ENCODE results near the gene REEP3. TPM values are rescaled to one million over a fixed set of nuclear protein-coding genes. Genes with fewer than 3 reads are reported as not detected.

REEP3 gene
- total RNA-seq, 1 donor from 2014 or later, result 58.6 TPM

DNA sequence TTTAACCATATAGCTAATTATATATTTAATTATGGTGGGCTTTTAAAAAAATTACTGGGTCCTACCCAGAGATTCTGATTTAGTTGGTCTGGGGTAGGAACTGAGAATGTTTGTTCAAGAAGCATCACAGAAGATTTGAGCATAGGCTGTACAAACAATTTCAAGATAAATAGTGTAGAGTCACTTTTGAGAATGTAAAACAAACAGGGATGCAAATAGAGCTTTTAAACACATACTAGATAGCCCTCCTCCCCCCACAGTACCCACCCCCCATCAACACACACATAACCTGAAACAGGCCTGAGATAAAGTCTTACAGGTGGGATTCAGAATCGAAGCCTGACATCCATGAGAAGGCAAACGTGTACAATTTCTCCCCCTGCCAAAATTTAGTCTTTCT, 15.6 kb upstream of the REEP3 start:
- no peak for DNase-seq (ENCODE audit: low spot score)

DNA sequence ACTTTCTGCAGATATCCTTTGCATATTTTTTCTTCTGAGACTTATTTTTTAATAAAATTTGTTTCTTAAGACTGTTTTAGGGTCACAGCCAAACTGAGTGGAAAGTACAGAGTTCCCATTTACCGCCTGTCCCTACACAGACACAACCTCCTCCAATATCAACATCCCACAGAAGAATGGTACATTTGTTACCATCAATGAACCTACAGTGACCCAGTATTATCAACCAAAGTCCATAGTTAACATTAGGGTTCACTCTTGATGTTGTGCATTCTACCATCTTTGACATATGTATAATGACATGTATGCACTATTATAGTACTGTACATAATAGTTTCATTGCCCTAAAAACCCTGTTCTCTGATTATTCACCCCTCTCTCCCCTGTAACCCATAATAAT, 14.6 kb upstream of the REEP3 start:
- DNase-seq (ENCODE audit: low spot score), result no peak

GRCh38 chr10:63515002-63515763, 6.0 kb upstream of the REEP3 start:
- DNase-seq (ENCODE audit: low spot score), result no peak

GRCh38 chr10:63516207-63516606, 5.0 kb upstream of the REEP3 start:
- no peak for DNase-seq (ENCODE audit: low spot score)

- no peak for DNase-seq (ENCODE audit: low spot score)
Observed at GRCh38 chr10:63518690-63519288, 2.4 kb upstream of the REEP3 start.

- no peak for DNase-seq (ENCODE audit: low spot score)
Observed at GRCh38 chr10:63521416-63522276, 445 bp downstream of the REEP3 start.

DNA sequence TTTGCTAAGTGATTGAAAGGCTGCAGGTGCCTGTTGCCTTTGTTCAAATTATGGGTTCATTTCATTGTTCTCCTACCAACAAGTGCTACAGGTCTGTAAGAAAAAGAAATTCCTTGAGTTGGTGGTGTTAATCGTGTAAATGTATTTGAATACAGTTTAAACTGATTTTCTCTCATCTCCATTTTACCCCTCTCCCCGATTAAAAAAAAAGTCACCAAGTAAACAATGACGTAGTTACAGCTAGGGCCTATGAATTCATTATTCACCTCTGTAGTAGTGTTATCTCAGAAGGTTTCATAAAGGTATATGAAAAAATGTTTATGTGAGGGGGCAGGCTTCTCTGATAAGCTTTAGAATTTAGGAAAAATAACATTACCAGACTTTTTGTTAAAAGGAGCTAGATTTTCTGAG, 1.1 kb downstream of the REEP3 start:
- DNase-seq (ENCODE audit: low spot score), result no peak

DNA sequence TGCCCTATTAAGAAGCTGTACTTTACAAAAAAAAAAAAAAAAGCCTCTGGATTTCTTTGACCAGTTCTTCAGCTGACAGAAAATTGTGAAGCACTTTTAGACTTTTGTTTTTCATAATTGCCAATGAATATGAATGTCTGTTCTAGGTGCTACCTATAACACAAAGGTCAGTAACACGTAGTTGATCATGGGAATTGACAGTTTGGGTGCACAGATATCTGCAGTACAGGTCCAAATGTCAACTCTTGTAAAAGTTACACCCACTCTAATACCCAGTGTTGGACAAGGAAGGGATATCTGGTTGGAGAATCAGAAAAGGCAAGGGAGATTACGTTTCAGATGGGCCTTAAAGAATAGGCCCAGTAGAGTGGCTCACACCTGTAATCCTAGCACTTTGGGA, 1.8 kb downstream of the REEP3 start:
- DNase-seq (ENCODE audit: low spot score), result no peak

DNA sequence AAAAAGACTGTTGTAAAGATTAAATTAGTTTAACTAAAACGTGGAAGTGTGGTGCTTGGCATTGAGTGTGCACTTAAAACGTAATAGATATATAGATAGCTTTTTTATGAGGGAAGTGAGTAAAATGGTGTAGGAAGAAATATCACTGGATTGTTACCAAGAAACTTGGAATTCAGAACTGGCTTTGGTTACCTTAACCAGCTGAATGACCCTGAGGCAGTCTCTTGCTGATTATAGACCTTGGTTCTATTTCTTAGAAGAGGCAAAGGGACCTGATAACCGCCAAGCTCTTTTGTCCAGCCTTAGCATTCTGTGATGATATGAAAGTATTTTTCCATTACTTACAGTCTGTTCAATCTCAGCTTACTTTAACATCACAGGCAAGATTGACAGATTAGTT, 3.8 kb downstream of the REEP3 start:
- DNase-seq (ENCODE audit: low spot score), result no peak

DNA sequence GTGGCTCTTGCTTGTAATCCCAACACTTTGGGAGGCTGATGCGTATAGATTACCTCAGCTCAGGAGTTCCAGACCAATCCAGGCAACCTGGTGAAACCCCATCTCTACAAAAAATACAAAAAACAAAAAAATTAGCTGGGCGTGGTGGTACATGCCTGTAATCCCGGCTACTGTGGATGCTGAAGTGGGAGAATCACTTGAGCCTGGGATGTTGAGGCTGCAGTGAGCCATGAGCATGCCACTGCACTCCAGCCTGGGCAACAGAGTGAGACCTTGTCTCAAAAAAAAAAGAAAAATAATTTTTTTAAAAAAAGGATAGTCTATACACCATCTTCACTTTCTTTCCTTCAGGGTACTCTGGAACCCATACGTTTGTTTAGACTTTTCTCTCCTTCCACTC, 6.2 kb downstream of the REEP3 start:
- DNase-seq (ENCODE audit: low spot score), result no peak

GRCh38 chr10:63528084-63528744, 7.0 kb downstream of the REEP3 start:
- no peak for DNase-seq (ENCODE audit: low spot score)

DNA sequence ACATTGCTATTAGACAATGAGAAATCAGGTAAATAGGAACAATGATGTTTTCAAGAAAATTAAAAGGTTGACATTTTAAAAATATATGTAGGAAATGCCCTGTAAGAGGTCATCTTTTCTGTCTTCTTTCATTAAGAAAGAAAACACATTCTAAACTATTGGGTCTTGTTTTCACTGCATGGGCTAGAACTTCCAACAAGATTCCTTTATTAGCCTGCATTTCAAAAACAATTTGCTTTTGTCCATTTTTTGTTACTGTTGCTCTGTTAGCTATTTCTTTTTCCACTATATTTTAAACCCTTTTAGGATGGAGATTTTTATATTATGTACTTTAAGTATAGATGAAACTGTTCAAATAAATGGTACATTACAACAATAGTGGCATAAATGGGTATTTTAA, 9.2 kb downstream of the REEP3 start:
- no peak for DNase-seq (ENCODE audit: low spot score)

DNA sequence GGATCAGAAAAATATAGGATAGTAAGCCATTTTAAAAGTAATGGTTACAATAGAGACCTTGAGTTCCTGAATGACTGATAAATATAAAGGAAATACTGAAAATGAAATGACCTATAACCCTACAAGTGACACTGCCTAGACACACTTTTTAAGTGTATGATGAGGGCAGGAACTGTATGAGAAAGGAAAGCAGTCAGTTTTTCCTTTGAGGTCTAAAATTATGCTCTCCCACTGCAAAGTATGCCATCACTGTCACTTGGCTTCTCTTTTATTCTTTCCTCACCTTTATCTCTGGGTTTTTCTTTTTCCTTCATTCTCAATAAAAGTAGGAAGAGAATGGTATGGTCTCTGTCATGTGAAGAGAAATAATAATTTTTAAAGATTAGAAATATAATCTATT, 13.5 kb downstream of the REEP3 start:
- DNase-seq (ENCODE audit: low spot score), result no peak

- no peak for DNase-seq (ENCODE audit: low spot score)
Observed at GRCh38 chr10:63536698-63537097, 15.5 kb downstream of the REEP3 start.

GRCh38 chr10:63537536-63537935, 16.3 kb downstream of the REEP3 start:
- DNase-seq (ENCODE audit: low spot score), result no peak

GRCh38 chr10:63539377-63539776, 18.2 kb downstream of the REEP3 start:
- DNase-seq (ENCODE audit: low spot score), result no peak

GRCh38 chr10:63539994-63540393, 18.8 kb downstream of the REEP3 start:
- DNase-seq (ENCODE audit: low spot score), result no peak

DNA sequence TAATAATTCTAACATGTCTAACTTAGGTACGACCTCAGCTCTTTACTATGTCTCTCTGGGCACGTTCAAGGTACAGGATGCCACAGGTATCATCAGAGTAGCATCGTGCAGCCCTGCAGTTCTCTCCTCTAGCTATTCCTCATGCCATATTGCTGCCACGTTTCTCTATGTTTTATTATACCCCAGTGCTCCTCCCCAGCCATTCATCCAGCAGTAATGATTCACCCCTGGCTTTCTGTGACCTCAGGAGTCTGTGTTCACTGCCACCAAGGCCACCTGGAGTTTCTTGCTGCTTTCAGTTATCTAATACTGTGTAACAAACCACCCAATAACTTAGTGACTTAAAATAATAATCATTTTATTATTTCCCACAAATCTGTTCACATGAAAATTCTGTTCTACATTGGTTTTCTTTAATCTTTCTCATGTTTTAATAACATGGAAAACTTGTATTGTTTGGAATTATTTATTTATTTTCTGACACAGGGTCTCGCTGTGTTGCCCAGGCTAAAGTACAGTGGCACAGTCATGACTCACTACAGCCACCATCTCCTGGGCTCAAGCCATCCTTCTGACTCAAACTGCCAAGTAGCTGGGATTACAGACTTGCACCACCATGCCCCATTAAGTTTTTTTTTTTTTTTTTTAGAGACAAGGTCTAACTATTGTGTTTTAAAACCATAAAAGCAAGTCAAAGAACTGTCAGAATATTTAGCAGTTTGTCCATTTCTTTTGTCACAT, 21.8 kb downstream of the REEP3 start:
- DNase-seq (ENCODE audit: low spot score), result no peak

GRCh38 chr10:63543576-63543962, 22.4 kb downstream of the REEP3 start:
- DNase-seq (ENCODE audit: low spot score), result no peak

- DNase-seq (ENCODE audit: low spot score), result no peak
Observed at GRCh38 chr10:63544418-63544817, 23.2 kb downstream of the REEP3 start.
